HepG2 (cell line): ENCODE results near the gene SULT4A1.

Experiments used
- GTF2F1 ChIP-seq: fragments of 150-350 bp; IDR thresholded peaks from 2 replicates; pipeline ENCODE4 v1.6.1; 2014; ENCODE audit warnings: low read length
- MAZ ChIP-seq, 2 experiments: sonication (generic) in 1 of 2; formaldehyde crosslinking in 1 of 2; IDR thresholded peaks; 2 replicates each; pipeline versions ENCODE4 v1.5.0 to v1.6.1; 2012 to 2020; ENCODE audit warnings: low read depth in 2 of 2, mild to moderate bottlenecking in 2 of 2, borderline replicate concordance in 1 of 2, improper control_type of control experiment in 1 of 2, low read length in 1 of 2, missing genetic modification reagents in 1 of 2, moderate library complexity in 1 of 2
- MYC ChIP-seq: sonication (generic); formaldehyde crosslinking; IDR thresholded peaks from 2 replicates; pipeline ENCODE4 v1.9.0; 2021; ENCODE audit warnings: missing genetic modification reagents, borderline replicate concordance
- NFE2L2 ChIP-seq: fragments of 150-350 bp; IDR thresholded peaks from 2 replicates; pipeline ENCODE4 v1.6.1; 2014; ENCODE audit warnings: low read length
- NR2C2 ChIP-seq: sonication (generic); formaldehyde crosslinking; IDR thresholded peaks from 2 replicates; pipeline ENCODE4 v1.4.0; 2020; ENCODE audit warnings: missing genetic modification reagents, mild to moderate bottlenecking, moderate library complexity, borderline replicate concordance
- SIN3A ChIP-seq: IDR thresholded peaks from 2 replicates; pipeline ENCODE4 v1.6.1; 2011; ENCODE audit warnings: low read depth, mild to moderate bottlenecking, control low read depth, low read length, borderline replicate concordance
- SMC3 ChIP-seq: IDR thresholded peaks from 2 replicates; pipeline ENCODE4 v1.6.1; 2011; ENCODE audit warnings: low read length, improper control_type of control experiment
- SOX6 ChIP-seq, 2 experiments: fragments of 450-650 bp in 1 of 2; sonication (generic) in 1 of 2; formaldehyde crosslinking in 1 of 2; IDR thresholded peaks; 2 replicates each; pipeline versions ENCODE4 v1.4.0 to v1.6.1; 2017 to 2020; ENCODE audit warnings: antibody characterized with exemption in 1 of 2, mild to moderate bottlenecking in 1 of 2, missing genetic modification reagents in 1 of 2
- ZNF121 ChIP-seq: sonication (generic); formaldehyde crosslinking; IDR thresholded peaks from 2 replicates; pipeline ENCODE4 v1.5.0; 2020; ENCODE audit warnings: mild to moderate bottlenecking, missing genetic modification reagents
- ZNF556 ChIP-seq: sonication (generic); formaldehyde crosslinking; IDR thresholded peaks from 2 replicates; pipeline ENCODE4 v1.4.0; 2020; ENCODE audit warnings: mild to moderate bottlenecking, missing genetic modification reagents, borderline replicate concordance
- TF ChIP-seq, protein P1 (sequence below): sonication (generic); formaldehyde crosslinking; IDR thresholded peaks from 2 replicates; pipeline ENCODE4 v1.4.0; 2020; ENCODE audit warnings: low read depth, mild to moderate bottlenecking, missing genetic modification reagents

DNA sequence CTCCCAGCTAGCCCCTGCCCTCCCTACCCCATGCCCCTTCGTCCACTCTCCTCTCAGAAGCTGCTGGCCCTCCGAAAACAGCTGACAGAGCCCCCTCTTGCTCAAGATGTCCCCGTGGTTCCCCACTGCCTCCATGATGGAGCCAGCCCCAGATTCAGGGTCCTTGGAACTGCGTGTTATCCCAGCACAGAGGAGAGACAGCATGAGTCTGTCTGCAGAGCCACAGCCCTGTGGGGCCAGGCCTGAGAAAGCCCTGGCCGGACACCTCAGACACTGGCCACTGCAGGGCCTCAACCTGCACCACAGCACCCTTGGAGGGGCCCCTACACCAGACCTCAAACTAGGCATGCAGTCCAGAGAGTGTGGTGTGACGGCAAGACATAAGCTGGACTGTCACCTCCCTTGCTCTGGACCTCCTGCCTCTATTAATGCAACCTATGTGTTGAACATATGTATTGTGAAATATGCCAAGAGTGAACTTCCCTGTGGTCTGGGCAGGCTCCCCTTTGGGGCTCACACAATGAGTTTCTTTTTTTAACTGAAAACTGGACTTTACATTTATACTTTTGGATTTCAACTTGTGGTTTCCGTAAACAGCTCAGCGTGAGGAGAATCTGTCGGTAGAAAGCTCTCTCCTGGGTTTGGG lies 19.9 kb upstream of the SULT4A1 start:
- TF ChIP-seq SOX6 (IDR thresholded peaks at IDR 0.05) (no peak), SOX6 (CRISPR knock-in tag; IDR thresholded peaks at IDR 0.05) (no peak), ZNF556 (CRISPR knock-in tag) (no peak), MAZ (IDR thresholded peaks at IDR 0.05; ENCODE audit: borderline replicate concordance, low read depth, low read length) (no peak), MAZ (CRISPR knock-in tag; IDR thresholded peaks at IDR 0.05; ENCODE audit: low read depth) (no peak), SIN3A (no peak), NR2C2 (CRISPR knock-in tag) (no peak), SMC3 (no peak), NFE2L2 (no peak), GTF2F1 (no peak), ZNF121 (no peak), MYC (CRISPR knock-in tag) (no peak)
- TF ChIP-seq, protein P1, sequence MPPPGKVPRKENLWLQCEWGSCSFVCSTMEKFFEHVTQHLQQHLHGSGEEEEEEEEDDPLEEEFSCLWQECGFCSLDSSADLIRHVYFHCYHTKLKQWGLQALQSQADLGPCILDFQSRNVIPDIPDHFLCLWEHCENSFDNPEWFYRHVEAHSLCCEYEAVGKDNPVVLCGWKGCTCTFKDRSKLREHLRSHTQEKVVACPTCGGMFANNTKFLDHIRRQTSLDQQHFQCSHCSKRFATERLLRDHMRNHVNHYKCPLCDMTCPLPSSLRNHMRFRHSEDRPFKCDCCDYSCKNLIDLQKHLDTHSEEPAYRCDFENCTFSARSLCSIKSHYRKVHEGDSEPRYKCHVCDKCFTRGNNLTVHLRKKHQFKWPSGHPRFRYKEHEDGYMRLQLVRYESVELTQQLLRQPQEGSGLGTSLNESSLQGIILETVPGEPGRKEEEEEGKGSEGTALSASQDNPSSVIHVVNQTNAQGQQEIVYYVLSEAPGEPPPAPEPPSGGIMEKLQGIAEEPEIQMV (CRISPR knock-in tag) = no peak
